A549 (cell line): Measurements from ENCODE around the gene RRP12.

Experiments used
- BCL3 ChIP-seq: fragments of >200 bp; sonication (Bioruptor Twin); formaldehyde crosslinking; IDR thresholded peaks from 3 replicates; pipeline ENCODE4 v1.6.1; 2016
- CTCF ChIP-seq: fragments of >200 bp; sonication (Bioruptor Twin); formaldehyde crosslinking; IDR thresholded peaks from 3 replicates; pipeline ENCODE4 v1.5.1; 2016
- EP300 ChIP-seq, 2 experiments: fragments of >200 bp; sonication (Bioruptor Twin); formaldehyde crosslinking; IDR thresholded peaks; 2 replicates in 1 of 2; 3 replicates in 1 of 2; pipeline ENCODE4 v1.6.1; 2016 to 2017
- HDAC2 ChIP-seq: fragments of 200-600 bp; sonication (generic); IDR thresholded peaks from 2 replicates; pipeline ENCODE4 v1.6.1; 2016
- HOXB5 ChIP-seq: fragments of 250-450 bp; sonication (Bioruptor Pico); IDR thresholded peaks from 2 replicates; pipeline ENCODE4 v1.5.0; 2020; ENCODE audit warnings: mild to moderate bottlenecking, moderate library complexity
- JUNB ChIP-seq: fragments of >200 bp; sonication (Bioruptor Twin); formaldehyde crosslinking; IDR thresholded peaks from 2 replicates; pipeline ENCODE4 v1.6.1; 2016
- KDM5A ChIP-seq: fragments of 200-600 bp; sonication (generic); IDR thresholded peaks from 2 replicates; pipeline ENCODE4 v1.6.1; 2016; ENCODE audit warnings: antibody characterized with exemption, mild to moderate bottlenecking
- MAFK ChIP-seq: fragments of 450-650 bp; IDR thresholded peaks from 2 replicates; pipeline ENCODE4 v1.6.1; 2014; ENCODE audit not compliant: partially characterized antibody
- POLR2A ChIP-seq: IDR thresholded peaks from 2 replicates; pipeline ENCODE4 v1.6.1; 2012; ENCODE audit warnings: mild to moderate bottlenecking, low read length
- REST ChIP-seq: fragments of 200-600 bp; sonication (generic); IDR thresholded peaks from 2 replicates; pipeline ENCODE4 v1.6.1; 2016; ENCODE audit warnings: antibody characterized with exemption, mild to moderate bottlenecking, moderate library complexity
- RNF2 ChIP-seq: fragments of 200-600 bp; sonication (generic); IDR thresholded peaks from 2 replicates; pipeline ENCODE4 v1.6.1; 2016; ENCODE audit warnings: low read depth, mild to moderate bottlenecking, antibody characterized with exemption, moderate library complexity, borderline replicate concordance
- SMC3 ChIP-seq: fragments of >200 bp; sonication (Bioruptor Twin); formaldehyde crosslinking; IDR thresholded peaks from 3 replicates; pipeline ENCODE4 v1.6.1; 2018; ENCODE audit warnings: inconsistent platforms

DNA sequence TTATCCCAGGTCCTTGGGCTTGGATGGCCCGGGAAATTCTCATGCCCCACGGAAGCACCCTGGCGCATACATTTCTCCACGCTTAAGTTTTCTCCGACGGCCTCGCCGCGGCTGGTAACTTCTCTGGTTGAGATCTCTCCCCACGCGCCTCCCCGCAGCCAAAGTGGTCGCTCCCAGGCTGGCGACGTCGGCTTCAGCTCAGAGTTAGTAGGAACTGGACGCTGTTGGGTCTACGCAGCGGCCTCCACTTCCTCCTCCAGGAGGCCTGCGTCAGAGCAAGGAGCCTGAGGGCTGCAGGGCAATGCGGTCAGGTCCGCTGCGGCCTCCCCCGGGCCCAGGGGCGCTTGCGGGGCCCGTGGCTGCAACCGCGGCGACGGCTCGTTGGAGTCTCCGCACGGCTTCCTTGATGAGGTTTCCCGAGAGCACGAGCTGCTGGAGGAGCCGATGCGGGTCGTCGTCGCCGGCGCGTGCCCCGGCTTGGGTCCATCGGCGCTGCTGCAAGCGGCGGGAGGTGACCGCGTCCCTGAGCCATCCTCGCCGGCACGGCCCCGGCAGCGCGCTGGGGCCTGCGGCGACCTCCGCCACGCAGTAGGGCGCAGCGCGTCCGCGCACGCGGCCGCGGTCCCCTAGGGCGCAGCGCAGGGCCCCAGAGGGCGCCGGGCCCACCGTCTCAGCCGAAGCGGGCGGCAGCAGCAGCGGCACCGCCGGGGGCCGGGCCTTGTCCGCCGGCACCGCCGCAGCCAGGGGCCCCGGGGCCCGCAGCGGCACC, 67.4 kb downstream of the RRP12 start:
- TF ChIP-seq POLR2A (no peak), CTCF (no peak), BCL3 (no peak), EP300 (IDR thresholded peaks at IDR 0.05) (no peak), REST (no peak), KDM5A (no peak), SMC3 (no peak), RNF2 (no peak), HOXB5 (no peak), JUNB (no peak), HDAC2 (no peak), MAFK (no peak)
